ENCODE results near the gene UBE2QL1.

- TF ChIP-seq CTCF (conservative IDR thresholded peaks at IDR 0.05; ENCODE audit: low read length) (no peak), EZH2phosphoT487 (IDR thresholded peaks at IDR 0.05; ENCODE audit: borderline replicate concordance, low read depth, low read length) (no peak)
Observed at GRCh38 chr5:6424110-6424659, 24.5 kb upstream of the UBE2QL1 start.
